Left lung (tissue), 10 donors: ENCODE results near the gene POLG. TPM values are rescaled to one million over a fixed set of nuclear protein-coding genes. Genes with fewer than 3 reads are reported as not detected.

Experiments
- ATAC-seq: fragments of 200-7000 bp; cut with Tn5 transposase; one replicate; pipeline ENCODE4 v1.9.1; 2020; ENCODE audit warnings: moderate library complexity
- DNase-seq, 4 donors: peaks; one replicate each; pipeline ENCODE4 v3.0.0-alpha.2; 2013 to 2020
- H3K27ac ChIP-seq, 2 donors: fragments of 200-600 bp; sonication (generic) in 1 of 2; one replicate each; pipeline versions ENCODE4 v1.5.0 to v1.8.0; 2020 to 2021
- H3K27me3 ChIP-seq, 2 donors: fragments of 200-600 bp; sonication (generic) in 1 of 2; one replicate each; pipeline versions ENCODE4 v1.5.0 to v1.8.0; 2020 to 2021
- H3K36me3 ChIP-seq, 2 donors: fragments of 200-600 bp; sonication (generic) in 1 of 2; one replicate each; pipeline versions ENCODE4 v1.5.0 to v1.8.0; 2020 to 2021
- H3K4me1 ChIP-seq, 2 donors: fragments of 200-600 bp; one replicate each; pipeline ENCODE4 v1.8.0; 2021
- H3K4me3 ChIP-seq, 2 donors: fragments of 200-600 bp; sonication (generic) in 1 of 2; one replicate each; pipeline versions ENCODE4 v1.5.0 to v1.8.0; 2020 to 2021; ENCODE audit warnings: mild to moderate bottlenecking in 1 of 2
- H3K9me3 ChIP-seq, 2 donors: fragments of 200-600 bp; sonication (generic) in 1 of 2; one replicate each; pipeline versions ENCODE4 v1.5.0 to v1.8.0; 2020 to 2021
- intact Hi-C, 2 donors: fragments of 100-400 bp; cut with DNase I; formaldehyde crosslinking; loops; one replicate each; pipeline versions ENCODE4 v1.11.2 to v1.14.2; 2022
- polyA plus RNA-seq, 6 donors: library from polyadenylated mRNA; unstranded; fragments of 120-200 nt; gene quantifications; one replicate each; pipeline ENCODE4 v1.2.1, GENCODE V29; 2013; ENCODE audit not compliant: insufficient read length in 6 of 6
- total RNA-seq, 2 donors: library from RNA; stranded (reverse); fragmentation: NEBNext Ultra II Directional; extraction: Animal tissue kit (Norgen Biotek cat#: 25700); gene quantifications; one replicate each; pipeline ENCODE4 v1.2.1, GENCODE V29; 2021
- TF ChIP-seq, protein P1 (sequence below), 2 donors: fragments of 200-600 bp; sonication (generic) in 1 of 2; IDR thresholded peaks; one replicate each; pipeline versions ENCODE4 v1.5.0 to v1.8.0; 2021; ENCODE audit warnings: antibody characterized with exemption in 2 of 2
- donor health status: DM: no; HTN: yes; CAD: no.
- donor health status: DM: no; HTN: no; CAD: no.

Gene POLG
- total and polyA plus RNA-seq, 8 donors: 52.4 to 71.5 (median 55.1) TPM

DNA sequence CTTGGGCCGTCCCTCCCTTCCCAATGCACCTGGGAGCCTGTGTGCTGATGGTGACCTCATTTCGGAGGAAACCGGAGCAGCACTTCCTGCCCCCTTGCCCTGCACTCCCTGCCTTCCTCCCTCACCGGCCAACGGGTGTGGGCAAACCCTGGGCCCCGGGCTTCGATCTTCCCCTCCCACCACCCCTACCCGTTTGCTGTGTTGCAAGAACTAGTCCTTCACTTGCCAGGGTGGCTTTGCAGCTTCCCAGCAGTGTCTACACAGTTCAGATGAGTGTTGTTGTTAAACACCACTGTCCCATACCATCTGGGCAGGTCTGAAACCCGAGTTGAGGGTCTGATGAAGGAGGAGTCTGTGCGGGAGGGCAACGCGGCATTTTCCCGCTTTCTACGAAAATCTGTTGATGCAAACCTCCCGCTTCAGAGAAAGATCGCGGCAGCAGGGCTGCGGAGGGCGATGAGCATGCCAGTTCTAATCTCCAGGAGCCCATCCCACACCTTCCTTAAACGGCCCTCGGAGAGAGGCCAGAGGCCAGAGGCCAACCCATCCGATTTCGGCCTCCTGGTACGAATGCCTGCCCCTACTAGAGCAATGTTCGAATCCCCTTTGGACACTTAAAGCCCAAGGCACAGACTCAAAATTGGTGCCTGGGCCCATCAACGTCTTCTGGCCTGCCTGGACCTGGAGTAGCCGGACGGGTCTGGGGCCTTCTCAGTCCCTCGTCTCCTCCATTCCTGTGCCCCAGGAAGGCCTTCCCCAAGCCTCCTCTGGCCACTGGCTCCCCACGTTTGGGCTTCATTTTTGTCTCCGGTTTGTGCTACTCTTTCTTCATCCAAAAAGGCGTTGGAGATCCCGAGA lies 35.7 kb upstream of the POLG start:
- Histone ChIP-seq H3K4me3 (no peak overlapping the region), H3K27me3 (peaks cover 99 to 100% of the 10 kb centered on the region in 2 donors), H3K4me1 (peaks cover 5 to 30% of the 10 kb centered on the region in 2 donors), H3K9me3 (no peaks in the 10 kb centered on the region), H3K27ac (no peak overlapping the region), H3K36me3 (no peaks in the 10 kb centered on the region)
- DNase-seq (no peak), ATAC-seq (no peak)
- TF ChIP-seq, protein P1, sequence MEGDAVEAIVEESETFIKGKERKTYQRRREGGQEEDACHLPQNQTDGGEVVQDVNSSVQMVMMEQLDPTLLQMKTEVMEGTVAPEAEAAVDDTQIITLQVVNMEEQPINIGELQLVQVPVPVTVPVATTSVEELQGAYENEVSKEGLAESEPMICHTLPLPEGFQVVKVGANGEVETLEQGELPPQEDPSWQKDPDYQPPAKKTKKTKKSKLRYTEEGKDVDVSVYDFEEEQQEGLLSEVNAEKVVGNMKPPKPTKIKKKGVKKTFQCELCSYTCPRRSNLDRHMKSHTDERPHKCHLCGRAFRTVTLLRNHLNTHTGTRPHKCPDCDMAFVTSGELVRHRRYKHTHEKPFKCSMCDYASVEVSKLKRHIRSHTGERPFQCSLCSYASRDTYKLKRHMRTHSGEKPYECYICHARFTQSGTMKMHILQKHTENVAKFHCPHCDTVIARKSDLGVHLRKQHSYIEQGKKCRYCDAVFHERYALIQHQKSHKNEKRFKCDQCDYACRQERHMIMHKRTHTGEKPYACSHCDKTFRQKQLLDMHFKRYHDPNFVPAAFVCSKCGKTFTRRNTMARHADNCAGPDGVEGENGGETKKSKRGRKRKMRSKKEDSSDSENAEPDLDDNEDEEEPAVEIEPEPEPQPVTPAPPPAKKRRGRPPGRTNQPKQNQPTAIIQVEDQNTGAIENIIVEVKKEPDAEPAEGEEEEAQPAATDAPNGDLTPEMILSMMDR (IDR thresholded peaks at IDR 0.05): no peak
- intact Hi-C loops: no loop called here

GRCh38 chr15:89369341-89369947 lies 34.8 kb upstream of the POLG start:
- no peak for DNase-seq
- no peaks in the 10 kb centered on the region for H3K36me3 ChIP-seq
- no peaks in the 10 kb centered on the region for H3K9me3 ChIP-seq
- no peak overlapping the region for H3K27ac ChIP-seq
- no peak overlapping the region for H3K4me3 ChIP-seq
- TF ChIP-seq, protein P1 (IDR thresholded peaks at IDR 0.05): no peak
- no peak for ATAC-seq
- H3K27me3 ChIP-seq: peaks cover 99 to 100% of the 10 kb centered on the region in 2 donors
- peaks cover 5 to 30% of the 10 kb centered on the region in 2 donors for H3K4me1 ChIP-seq
- intact Hi-C loops: no loop called here

GRCh38 chr15:89368566-89369223 lies 34.1 kb upstream of the POLG start:
- intact Hi-C loops: no loop called here
- DNase-seq: no peak
- H3K27me3 ChIP-seq: peaks cover 99 to 100% of the 10 kb centered on the region in 2 donors

DNA sequence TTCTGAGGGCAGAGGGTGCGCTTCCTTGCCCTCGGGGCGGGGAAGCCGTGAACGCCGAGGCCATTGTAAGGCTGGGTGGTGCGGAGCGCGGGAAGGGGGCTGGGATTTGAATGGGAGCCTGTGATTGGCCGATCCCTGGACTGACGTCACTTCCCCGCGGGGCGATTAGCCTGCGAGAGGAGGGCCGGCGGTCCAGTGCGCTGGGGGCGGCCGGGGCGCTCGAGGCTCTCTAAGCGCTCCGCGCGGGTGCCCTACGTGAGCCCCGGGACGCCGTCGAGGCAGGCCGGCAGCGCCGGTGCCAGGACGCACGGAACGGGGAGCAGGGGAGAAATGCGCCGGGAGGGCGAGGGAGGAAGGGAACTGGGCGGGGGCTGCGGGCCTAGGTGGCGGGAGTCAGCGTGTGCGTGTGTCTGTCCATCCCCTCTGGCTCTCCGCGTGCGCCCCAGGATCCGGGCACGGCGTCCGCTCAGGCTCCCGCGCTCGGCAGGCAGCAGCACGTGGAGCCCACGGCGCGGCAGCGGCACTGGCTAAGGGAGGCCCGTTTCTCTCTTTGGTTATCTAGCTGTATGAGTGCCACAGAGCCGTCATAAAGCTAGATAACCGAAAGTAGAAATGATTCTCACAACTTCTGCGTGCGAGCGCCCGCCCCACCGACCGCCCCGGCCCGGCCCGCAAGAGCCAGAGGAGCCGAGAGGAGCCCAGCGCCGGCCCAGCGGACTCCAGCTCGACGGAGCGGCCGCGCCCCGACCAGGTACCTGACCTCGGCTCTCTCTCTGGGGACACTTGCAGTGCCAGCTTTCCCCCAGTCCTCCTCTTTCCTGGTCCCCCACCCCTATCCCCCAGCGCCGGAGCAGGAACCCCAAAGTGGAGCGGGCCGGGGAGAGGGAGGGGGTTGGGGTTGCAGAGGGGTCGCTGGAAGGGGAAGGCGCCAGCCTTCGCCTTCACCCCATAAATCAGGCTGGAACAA lies 33.1 kb upstream of the POLG start:
- intact Hi-C loops: no loop called here
- ATAC-seq (no peak), DNase-seq (no peak)
- Histone ChIP-seq H3K9me3 (no peaks in the 10 kb centered on the region), H3K36me3 (no peaks in the 10 kb centered on the region), H3K4me3 (peak overlapping the region in 1 of 2 donors; percentile 25), H3K4me1 (peaks cover 5 to 40% of the 10 kb centered on the region in 2 donors), H3K27me3 (peaks cover 100% of the 10 kb centered on the region in 2 donors), H3K27ac (no peak overlapping the region)
- TF ChIP-seq, protein P1 (IDR thresholded peaks at IDR 0.05): no peak

More at GRCh38 chr15:89368566-89369223, 34.1 kb upstream of the POLG start:
- no peak overlapping the region for H3K4me3 ChIP-seq
- H3K36me3 ChIP-seq: no peaks in the 10 kb centered on the region
- H3K9me3 ChIP-seq: no peaks in the 10 kb centered on the region
- no peak for ATAC-seq
- H3K4me1 ChIP-seq: peaks cover 5 to 35% of the 10 kb centered on the region in 2 donors
- H3K27ac ChIP-seq: no peak overlapping the region
- TF ChIP-seq, protein P1 (IDR thresholded peaks at IDR 0.05): no peak
